Measurements from ENCODE around the gene DROSHA. TPM values are rescaled to one million over a fixed set of nuclear protein-coding genes. Genes with fewer than 3 reads are reported as not detected.

The DROSHA gene
- total and polyA plus RNA-seq, 2 donors (not counting 3 experiments of a cell fraction or from before 2014, with no cell fraction given): 49.1 to 96.4 TPM

- Histone ChIP-seq H3K9me3 (replicated peaks; ENCODE audit: control insufficient read depth, insufficient read depth, low read length) (no peaks in the 10 kb centered on the region), H3K9me1 (replicated peaks; ENCODE audit: control insufficient read depth, extremely low read depth, insufficient read depth, low read length) (peaks cover 2% of the 10 kb centered on the region), H3K36me3 (ENCODE audit: control insufficient read depth in 2 of 2, extremely low read depth in 1 of 2, insufficient read depth in 2 of 2, low read length in 2 of 2) (peaks cover 0 to 5% of the 10 kb centered on the region in 2 experiments), H3K79me2 (ENCODE audit: control insufficient read depth, insufficient read depth, low read length) (no peaks in the 10 kb centered on the region), H2AFZ (ENCODE audit: low read depth, low read length) (no peak overlapping the region), H3K4me1 (ENCODE audit: control insufficient read depth, extremely low read depth, insufficient read depth, low read length) (no peaks in the 10 kb centered on the region), H4K20me1 (replicated peaks; ENCODE audit: control insufficient read depth, extremely low read depth, insufficient read depth, low read length) (no peaks in the 10 kb centered on the region), H3K4me2 (ENCODE audit: insufficient read depth, low read length) (no peak overlapping the region), H3K27ac (ENCODE audit: insufficient read depth, low read depth, low read length) (no peak overlapping the region), H3K27me3 (ENCODE audit: control insufficient read depth in 2 of 2, insufficient read depth in 2 of 2, low read length in 2 of 2) (no peaks in the 10 kb centered on the region), H3K9ac (replicated peaks; ENCODE audit: extremely low read depth, insufficient read depth, low read length) (no peak overlapping the region), H3K4me3 (replicated peaks in 1 of 3; ENCODE audit: insufficient read depth in 1 of 3, low read depth in 1 of 3, low read length in 3 of 3) (no peak overlapping the region)
- no peak for DNase-seq (ENCODE audit: low read depth, low spot score)
- FAIRE-seq: no peak
- no peak for TF ChIP-seq POLR2A (IDR thresholded peaks at IDR 0.05; ENCODE audit: low read depth, low read length)
- no peak for TF ChIP-seq POLR2AphosphoS5 (IDR thresholded peaks at IDR 0.05; ENCODE audit: insufficient read depth, low read depth, low read length)
- no peak for TF ChIP-seq CTCF (IDR thresholded peaks at IDR 0.05; ENCODE audit: extremely low read depth in 1 of 2, insufficient read depth in 1 of 2, low read depth in 1 of 2, low read length in 2 of 2)
- TF ChIP-seq GATA2 (IDR thresholded peaks at IDR 0.05; ENCODE audit: insufficient read depth, insufficient read length, low read depth, low read length): no peak
- no peak for TF ChIP-seq MAX (IDR thresholded peaks at IDR 0.05; ENCODE audit: insufficient read depth, insufficient read length)
- no peak for TF ChIP-seq FOS (IDR thresholded peaks at IDR 0.05; ENCODE audit: borderline replicate concordance, insufficient read depth, low read length)
- no peak for TF ChIP-seq MYC (IDR thresholded peaks at IDR 0.05; ENCODE audit: low read depth, low read length)
- no peak for TF ChIP-seq JUN (IDR thresholded peaks at IDR 0.05; ENCODE audit: borderline replicate concordance, insufficient read depth, insufficient read length, low read depth)
- no peak for TF ChIP-seq EZH2 (IDR thresholded peaks at IDR 0.05; ENCODE audit: borderline replicate concordance, low read depth, low read length, severe bottlenecking)
- intact Hi-C loops (cut with micrococcal nuclease) (no loop called here), dilution Hi-C loops (cut with MboI; ENCODE audit: extremely low pct_ligation_motif_present, low sequenced_read_pairs) (no loop called here)
- ChIA-PET CTCF (no interaction called here), POLR2A (no interaction called here)
- no TSS peak for BruUV-seq (replicated peaks)
These were observed 53.9 kb downstream of the DROSHA start for GRCh38 chr5:31477971-31478370.

All from endothelial cell of umbilical vein (primary cell).